Stomach smooth muscle (tissue), 2 donors: ENCODE data around the gene RHPN2.

Source experiments
- H3K27ac ChIP-seq: one replicate; pipeline ENCODE4 v1.7.0; 2013; ENCODE audit warnings: mild to moderate bottlenecking, low read length, inconsistent platforms
- H3K27me3 ChIP-seq, 2 donors: one replicate each; pipeline ENCODE4 v1.7.0; 2013; ENCODE audit warnings: low read length in 2 of 2; ENCODE audit not compliant: insufficient read depth in 2 of 2, control insufficient read depth in 1 of 2
- H3K36me3 ChIP-seq, 2 donors: one replicate each; pipeline ENCODE4 v1.7.0; 2013; ENCODE audit warnings: low read length in 2 of 2; ENCODE audit not compliant: control insufficient read depth in 2 of 2, insufficient read depth in 2 of 2
- H3K4me1 ChIP-seq: one replicate; pipeline ENCODE4 v1.7.0; 2013; ENCODE audit warnings: low read length; ENCODE audit not compliant: control insufficient read depth, insufficient read depth
- H3K4me3 ChIP-seq, 2 donors: one replicate each; pipeline ENCODE4 v1.7.0; 2013; ENCODE audit warnings: low read length in 2 of 2
- H3K9ac ChIP-seq, 2 donors: one replicate each; pipeline ENCODE4 v1.7.0; 2013; ENCODE audit warnings: low read length in 2 of 2, mild to moderate bottlenecking in 1 of 2
- H3K9me3 ChIP-seq, 2 donors: one replicate each; pipeline ENCODE4 v1.7.0; 2013; ENCODE audit warnings: low read length in 2 of 2; ENCODE audit not compliant: control insufficient read depth in 2 of 2
- donor health status: healthy.
- donor health status: Pancreatic carcinoma.

RHPN2 gene

GRCh38 chr19:33064458-33064791, 263 bp downstream of the RHPN2 start:
- Histone ChIP-seq H3K9me3 (no peaks in the 10 kb centered on the region), H3K4me3 (no peak overlapping the region), H3K9ac (no peak overlapping the region), H3K36me3 (no peaks in the 10 kb centered on the region), H3K4me1 (peaks cover 7% of the 10 kb centered on the region), H3K27ac (no peak overlapping the region), H3K27me3 (peaks cover 12 to 19% of the 10 kb centered on the region in 2 donors)

DNA sequence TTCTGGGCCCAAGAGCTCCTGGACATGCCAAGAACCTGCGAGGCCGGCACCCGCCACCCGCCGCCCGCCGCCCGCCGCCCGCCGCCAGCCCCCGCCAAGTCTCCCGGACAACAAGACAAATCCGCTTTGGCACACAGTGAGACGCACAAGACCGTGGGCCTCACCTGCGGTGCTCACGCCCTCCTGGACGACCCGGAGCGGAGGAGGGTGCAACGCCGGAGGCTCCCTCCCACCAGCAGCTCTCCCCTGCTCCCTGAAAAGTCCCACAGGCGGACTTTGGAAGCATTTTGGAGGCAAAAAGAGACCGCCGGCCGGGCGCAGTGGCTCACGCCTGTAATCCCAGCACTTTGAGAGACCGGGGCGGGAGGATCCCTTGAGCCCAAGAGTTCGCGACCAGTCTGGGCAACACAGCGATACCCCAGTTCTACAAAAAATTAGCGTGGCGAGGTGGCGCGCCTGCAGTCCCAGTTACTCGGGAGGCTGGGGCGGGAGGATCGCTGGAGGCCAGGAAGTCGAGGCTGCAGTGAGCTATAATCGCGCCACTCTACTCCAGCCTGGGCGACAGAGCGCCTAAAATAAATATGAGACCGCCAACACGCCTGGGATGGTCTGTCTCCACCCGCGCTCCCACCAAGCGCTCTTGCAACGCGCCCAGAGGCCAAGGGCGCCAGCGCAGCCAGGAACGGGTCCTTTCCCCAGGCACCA, 783 bp downstream of the RHPN2 start:
- no peaks in the 10 kb centered on the region for H3K9me3 ChIP-seq
- peak overlapping the region; percentile 46 to 63 for H3K4me3 ChIP-seq
- H3K27ac ChIP-seq, result no peak overlapping the region
- H3K27me3 ChIP-seq, result peaks cover 12 to 19% of the 10 kb centered on the region in 2 donors
- H3K36me3 ChIP-seq, result no peaks in the 10 kb centered on the region
- H3K4me1 ChIP-seq, result peaks cover 7% of the 10 kb centered on the region
- no peak overlapping the region for H3K9ac ChIP-seq

DNA sequence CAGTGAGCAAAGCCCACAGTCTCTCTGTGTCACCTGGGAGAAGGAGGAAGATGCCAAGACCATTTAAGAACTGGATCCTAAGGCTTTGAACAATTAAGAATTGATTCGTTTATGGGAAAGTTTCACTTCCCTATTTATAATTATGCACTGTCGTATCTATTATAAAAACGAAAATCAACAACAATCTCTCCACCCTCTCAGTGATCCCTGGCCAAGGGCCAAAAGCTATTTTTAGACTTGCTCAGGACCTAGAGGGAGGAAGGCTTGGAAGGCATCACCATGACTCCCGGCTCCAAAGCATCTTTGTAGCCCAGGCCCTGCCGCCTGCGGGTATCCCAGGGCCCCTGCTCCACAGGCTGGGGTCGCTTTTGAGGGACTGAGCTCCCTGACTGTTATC, 1.3 kb downstream of the RHPN2 start:
- H3K4me3 ChIP-seq, result no peak overlapping the region
- no peak overlapping the region for H3K9ac ChIP-seq
- H3K4me1 ChIP-seq, result peaks cover 7% of the 10 kb centered on the region
- no peak overlapping the region for H3K27ac ChIP-seq
- no peaks in the 10 kb centered on the region for H3K9me3 ChIP-seq
- no peaks in the 10 kb centered on the region for H3K36me3 ChIP-seq
- peaks cover 12 to 19% of the 10 kb centered on the region in 2 donors for H3K27me3 ChIP-seq

- no peak overlapping the region for H3K4me3 ChIP-seq
- H3K27me3 ChIP-seq, result peaks cover 12 to 19% of the 10 kb centered on the region in 2 donors
- no peak overlapping the region for H3K27ac ChIP-seq
- no peaks in the 10 kb centered on the region for H3K36me3 ChIP-seq
- H3K9me3 ChIP-seq, result no peaks in the 10 kb centered on the region
- H3K4me1 ChIP-seq, result peaks cover 7% of the 10 kb centered on the region
- H3K9ac ChIP-seq, result no peak overlapping the region
Observed at GRCh38 chr19:33062902-33063301, 1.8 kb downstream of the RHPN2 start.

DNA sequence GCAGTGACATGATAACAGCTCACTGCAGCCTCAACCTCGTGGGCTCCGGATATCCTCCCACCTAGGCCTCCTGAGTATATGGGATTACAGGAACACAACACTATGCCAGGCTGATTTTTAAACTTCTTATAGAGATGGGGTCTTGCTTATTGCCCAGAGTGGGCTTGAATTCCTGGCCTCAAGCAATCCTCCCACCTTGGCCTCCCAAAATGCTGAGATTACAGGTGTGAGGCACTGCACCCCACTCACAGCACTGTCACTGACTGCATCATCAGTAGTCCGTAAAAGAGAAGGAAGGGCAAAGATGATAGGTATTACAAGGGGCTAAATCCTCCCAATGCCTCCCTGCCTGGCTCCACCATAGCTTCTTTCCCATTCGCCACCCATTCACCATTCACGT, 4.1 kb downstream of the RHPN2 start:
- Histone ChIP-seq H3K27ac (no peak overlapping the region), H3K9ac (no peak overlapping the region), H3K9me3 (no peaks in the 10 kb centered on the region)

GRCh38 chr19:33055718-33056117, 9.0 kb downstream of the RHPN2 start:
- Histone ChIP-seq H3K4me1 (no peaks in the 10 kb centered on the region), H3K4me3 (no peak overlapping the region), H3K27me3 (peaks cover 0 to 3% of the 10 kb centered on the region in 2 donors), H3K9me3 (no peaks in the 10 kb centered on the region), H3K9ac (no peak overlapping the region), H3K36me3 (no peaks in the 10 kb centered on the region), H3K27ac (no peak overlapping the region)

More for the DNA sequence above, 4.1 kb downstream of the RHPN2 start:
- peaks cover 7% of the 10 kb centered on the region for H3K4me1 ChIP-seq
- peaks cover 12 to 19% of the 10 kb centered on the region in 2 donors for H3K27me3 ChIP-seq
- H3K36me3 ChIP-seq, result no peaks in the 10 kb centered on the region
- no peak overlapping the region for H3K4me3 ChIP-seq

DNA sequence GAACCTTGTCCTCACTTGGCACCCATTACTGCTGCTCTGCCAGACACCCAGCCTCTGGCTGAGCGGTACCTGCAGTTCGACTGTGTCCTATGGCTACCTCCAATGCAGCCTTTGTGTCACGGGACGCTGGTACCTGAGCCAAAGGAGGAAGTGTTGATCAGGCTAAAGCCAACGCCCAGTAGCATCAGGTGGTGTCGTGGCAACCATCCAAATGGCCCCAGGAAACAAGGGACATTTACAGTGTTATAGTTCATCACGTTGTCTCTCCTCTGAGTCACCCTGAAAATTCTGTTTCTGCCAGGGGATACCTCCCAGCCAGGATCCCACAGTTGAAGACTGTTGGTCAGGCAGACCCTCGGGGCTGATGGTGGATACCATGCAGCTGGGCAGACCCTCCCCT, 10.1 kb downstream of the RHPN2 start:
- H3K36me3 ChIP-seq, result no peaks in the 10 kb centered on the region
- no peaks in the 10 kb centered on the region for H3K4me1 ChIP-seq
- H3K9ac ChIP-seq, result no peak overlapping the region
- no peaks in the 10 kb centered on the region for H3K27me3 ChIP-seq
- H3K9me3 ChIP-seq, result no peaks in the 10 kb centered on the region
- H3K4me3 ChIP-seq, result no peak overlapping the region
- no peak overlapping the region for H3K27ac ChIP-seq

GRCh38 chr19:33052352-33052972, 12.2 kb downstream of the RHPN2 start:
- Histone ChIP-seq H3K4me1 (no peaks in the 10 kb centered on the region), H3K4me3 (no peak overlapping the region), H3K27me3 (no peaks in the 10 kb centered on the region), H3K36me3 (no peaks in the 10 kb centered on the region), H3K9me3 (no peaks in the 10 kb centered on the region), H3K27ac (no peak overlapping the region), H3K9ac (no peak overlapping the region)

GRCh38 chr19:33050110-33050509, 14.6 kb downstream of the RHPN2 start:
- Histone ChIP-seq H3K27ac (no peak overlapping the region), H3K9ac (no peak overlapping the region), H3K36me3 (no peaks in the 10 kb centered on the region), H3K27me3 (no peaks in the 10 kb centered on the region), H3K4me1 (no peaks in the 10 kb centered on the region), H3K4me3 (no peak overlapping the region), H3K9me3 (no peaks in the 10 kb centered on the region)

DNA sequence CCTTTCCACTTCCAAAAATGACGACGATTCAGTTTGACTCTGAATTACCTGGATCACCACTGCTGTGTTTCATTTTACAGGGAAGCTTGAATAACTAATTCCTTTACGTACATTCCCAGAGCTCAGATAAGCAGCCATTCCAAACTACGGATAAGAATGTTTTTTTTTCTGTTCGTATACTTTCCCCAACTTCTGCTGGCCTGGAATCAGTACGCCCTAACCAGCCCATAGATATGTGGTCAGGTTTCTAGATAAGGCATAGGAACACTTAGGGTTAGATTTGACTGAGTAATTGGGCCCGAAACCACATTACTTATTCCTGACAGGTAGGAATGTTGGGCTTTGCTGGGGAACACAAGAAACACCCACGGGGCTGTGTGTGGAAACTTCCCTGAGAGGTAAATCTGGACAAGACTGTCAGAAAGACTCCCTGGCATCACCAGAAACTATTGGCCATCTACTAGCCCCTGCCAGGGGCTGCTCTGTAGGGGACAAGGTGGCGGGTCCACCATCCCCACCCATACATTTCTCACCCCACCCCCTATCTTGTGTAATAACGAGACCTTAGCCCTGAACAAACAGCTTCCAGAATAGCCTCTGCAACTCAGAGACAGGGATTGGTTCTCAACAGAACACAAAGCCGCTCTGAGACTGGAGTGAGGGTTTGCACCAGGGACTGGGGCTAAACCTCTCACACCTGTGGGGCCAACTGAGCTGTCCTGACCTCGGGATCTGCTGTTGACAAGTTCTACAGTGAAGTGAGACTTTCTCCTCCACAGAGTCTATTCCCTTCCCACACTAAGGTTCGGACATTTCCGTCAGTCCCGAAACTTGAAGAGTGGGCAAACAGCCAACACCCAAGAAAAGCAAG, 15.6 kb downstream of the RHPN2 start:
- H3K9ac ChIP-seq, result no peak overlapping the region
- no peak overlapping the region for H3K27ac ChIP-seq
- H3K36me3 ChIP-seq, result no peaks in the 10 kb centered on the region
- no peaks in the 10 kb centered on the region for H3K27me3 ChIP-seq
- H3K9me3 ChIP-seq, result no peaks in the 10 kb centered on the region
- H3K4me3 ChIP-seq, result no peak overlapping the region
- H3K4me1 ChIP-seq, result no peaks in the 10 kb centered on the region
